GF-D8 (cell line): ENCODE data around the gene NEK11.
"Not testable (repeated sequence)": the region's sequence is repeated elsewhere in the genome, so short reads cannot be mapped to it uniquely, and the experiment has no call there.

Experiments
- DNase-seq: peaks from one replicate; lab custom pipeline; 2025; lab: John Stamatoyannopoulos, UW

The NEK11 gene

DNA sequence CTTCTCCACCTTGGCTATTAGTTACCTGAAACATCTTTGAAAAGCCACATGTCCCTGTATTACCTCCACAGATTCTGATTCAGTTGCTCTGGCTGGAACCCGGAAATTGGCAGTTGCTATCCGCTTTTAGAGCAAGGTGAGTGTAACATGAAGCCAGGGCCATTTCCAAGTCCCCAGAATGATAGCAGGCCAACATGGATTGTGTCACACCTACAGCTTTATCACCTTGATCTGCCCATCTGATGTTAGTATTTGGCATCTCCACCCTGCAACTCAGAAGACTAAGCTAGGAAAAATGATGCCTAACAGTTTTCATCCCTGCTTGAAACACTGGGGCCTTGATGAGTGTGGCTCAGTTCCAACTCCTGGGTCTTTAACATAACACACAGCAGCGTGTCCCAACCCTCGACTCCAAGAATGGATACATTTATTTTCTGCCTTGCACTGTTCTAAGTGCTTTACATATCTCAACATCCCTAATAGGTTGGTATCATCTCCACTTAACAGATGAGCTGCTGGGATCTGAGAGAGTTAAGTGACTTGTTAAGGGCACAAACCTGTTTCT, 333.6 kb downstream of the NEK11 start:
- no peak for DNase-seq

DNA sequence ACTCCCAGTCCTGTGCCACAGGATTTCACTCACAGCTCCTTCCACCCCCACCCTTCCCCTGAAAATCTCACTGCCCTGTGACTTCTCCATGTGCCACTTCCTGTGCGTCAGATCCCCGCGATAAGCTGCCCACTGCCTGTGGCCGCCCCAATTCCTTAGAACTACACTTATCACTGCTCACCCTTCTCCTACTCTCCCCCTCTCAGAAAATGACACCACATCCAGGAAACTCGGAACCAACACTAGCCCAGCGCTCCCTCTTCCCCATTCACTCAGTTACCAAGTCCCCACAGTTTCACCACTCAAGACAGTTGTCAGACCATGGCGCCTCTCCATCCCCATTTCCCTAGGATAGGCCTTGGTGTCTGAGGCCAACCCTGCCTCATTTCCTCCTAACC, 334.4 kb downstream of the NEK11 start:
- DNase-seq: peak; percentile 16

DNA sequence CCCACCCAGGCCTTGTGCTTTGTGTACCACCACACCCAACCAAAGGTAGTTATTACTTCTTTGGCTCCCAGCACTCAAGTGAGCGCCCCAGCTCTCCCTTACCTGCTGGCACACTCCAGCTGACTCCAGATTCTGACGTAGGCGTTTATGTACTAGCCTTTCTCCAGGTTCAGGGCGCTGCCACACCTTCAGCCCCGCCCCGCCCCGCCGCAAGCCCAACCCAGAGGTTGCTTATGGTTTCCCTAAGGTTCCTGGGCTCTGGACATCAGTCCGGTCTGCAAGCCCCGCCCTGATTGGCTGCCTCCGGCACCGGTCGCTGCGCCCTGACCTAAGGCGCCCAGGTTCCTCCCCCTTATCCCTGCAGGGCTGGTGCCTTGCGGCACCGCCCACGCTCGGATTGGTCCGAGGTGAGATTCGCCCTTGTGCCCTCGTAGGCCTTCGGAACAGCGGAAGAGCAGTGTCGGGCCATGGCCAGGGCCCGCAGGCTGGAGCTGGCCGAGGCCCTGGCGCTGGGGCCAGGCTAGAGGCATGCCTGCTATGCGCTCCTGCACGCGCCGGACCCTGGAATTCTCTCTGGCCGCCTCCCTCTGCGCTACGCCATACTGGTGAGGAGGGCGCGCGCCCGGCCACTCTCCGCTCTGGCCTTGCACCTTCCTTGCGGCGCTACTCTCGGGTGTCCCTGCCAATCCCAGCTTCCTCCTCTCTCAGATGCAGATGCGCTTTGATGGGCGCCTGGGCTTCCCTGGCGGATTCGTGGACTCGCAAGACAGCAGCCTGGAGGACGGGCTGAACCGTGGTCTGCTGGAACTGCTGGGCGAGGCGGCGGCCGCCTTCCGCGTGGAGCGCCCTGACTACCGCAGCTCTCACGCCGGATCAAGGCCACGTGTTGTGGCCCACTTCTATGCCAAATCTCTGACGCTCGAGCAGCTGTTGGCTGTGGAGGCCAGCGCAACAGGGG, 335.1 kb downstream of the NEK11 start:
- DNase-seq: no peak

DNA sequence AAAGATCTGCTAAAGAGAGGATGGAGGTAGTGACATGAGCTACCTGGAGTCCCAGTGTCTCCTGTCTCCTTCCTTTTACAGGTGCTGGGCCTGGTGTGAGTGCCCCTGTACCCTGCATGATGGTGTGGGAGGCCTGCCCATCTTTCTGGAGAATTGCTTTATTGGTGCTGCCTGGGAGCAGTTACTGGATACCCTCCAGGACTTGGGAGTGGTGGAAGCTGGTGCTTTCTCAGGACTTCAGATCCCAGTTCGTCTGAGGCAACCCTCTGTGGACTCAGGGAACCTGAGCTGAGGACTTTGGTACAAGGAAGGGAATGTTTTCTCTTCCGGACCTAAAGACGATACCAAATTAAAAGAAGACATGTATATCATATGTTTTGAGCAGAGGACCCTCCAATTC, 336.6 kb downstream of the NEK11 start:
- no peak for DNase-seq

DNA sequence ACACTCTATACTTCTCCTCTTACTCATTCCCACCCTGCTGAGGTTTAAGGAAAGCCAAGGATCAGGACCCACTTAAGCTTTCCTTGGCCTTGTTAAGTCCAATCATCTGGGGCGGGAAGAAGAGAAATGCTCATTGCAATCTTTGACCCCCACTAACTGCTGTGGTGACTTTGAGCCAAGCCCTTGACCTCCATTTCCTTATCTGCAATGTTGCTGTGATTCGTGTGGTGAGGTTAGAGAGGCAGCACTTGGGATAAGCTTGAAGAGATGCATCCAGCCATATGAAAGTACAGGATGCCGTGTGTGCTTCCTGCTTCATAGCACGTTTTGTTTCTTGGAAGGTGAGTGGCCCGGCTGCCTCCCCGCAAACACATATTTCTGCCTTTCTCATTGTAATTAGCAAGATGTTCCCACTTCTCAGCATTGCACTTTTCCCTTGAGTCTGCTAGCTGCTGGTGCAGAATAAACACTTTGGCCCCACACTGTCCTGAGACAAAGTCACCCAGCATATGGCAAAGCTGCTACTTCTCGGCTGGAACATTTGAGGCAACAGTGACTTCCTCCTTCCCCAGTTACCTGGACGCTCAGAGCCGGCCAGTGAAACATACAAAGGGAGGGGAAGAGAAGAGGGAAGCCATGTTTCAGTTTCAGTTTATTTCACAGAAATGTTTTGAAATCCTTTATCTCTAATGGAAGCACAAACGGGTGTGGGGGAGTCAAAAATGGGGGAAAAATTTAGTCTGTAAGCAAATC, 344.4 kb downstream of the NEK11 start:
- DNase-seq: no peak

DNA sequence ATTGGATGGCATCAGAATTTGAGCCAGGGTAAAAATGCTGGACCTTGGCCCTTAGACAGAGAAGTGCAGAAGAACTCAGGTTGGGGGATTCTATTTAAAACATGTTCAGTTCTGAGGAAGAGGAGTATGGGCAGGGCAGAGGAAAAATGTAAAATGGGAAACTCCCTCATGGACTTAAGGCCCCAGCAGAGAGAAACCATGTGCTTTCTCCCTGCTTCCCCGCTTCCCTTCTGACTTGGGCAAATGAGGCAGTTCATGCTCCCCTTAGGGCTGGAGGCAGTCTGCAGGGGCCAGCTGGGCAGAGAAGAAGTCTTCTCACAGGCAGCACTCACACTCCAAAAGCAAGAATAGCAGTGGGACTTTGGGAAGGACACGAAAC, 345.0 kb downstream of the NEK11 start:
- no peak for DNase-seq

DNA sequence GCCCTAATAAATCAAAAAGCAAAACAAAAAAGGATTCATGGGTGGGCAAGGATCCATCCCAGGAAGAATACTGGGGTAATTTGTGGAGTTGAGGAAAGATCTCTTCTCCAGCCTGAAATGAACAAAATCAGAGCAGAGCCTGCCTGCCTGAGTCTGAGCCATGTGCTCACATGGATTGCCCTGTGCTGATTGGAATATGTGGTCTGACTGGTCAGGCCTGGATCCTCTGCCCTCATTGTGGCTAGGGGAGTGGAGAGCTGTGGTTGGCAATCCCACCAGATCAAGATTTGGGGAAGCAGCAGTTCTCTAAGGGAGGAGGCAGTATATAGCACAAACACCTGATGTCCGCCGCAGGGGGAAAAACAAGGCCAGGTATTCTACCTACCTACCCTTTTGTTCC, 348.1 kb downstream of the NEK11 start:
- DNase-seq: no peak

DNA sequence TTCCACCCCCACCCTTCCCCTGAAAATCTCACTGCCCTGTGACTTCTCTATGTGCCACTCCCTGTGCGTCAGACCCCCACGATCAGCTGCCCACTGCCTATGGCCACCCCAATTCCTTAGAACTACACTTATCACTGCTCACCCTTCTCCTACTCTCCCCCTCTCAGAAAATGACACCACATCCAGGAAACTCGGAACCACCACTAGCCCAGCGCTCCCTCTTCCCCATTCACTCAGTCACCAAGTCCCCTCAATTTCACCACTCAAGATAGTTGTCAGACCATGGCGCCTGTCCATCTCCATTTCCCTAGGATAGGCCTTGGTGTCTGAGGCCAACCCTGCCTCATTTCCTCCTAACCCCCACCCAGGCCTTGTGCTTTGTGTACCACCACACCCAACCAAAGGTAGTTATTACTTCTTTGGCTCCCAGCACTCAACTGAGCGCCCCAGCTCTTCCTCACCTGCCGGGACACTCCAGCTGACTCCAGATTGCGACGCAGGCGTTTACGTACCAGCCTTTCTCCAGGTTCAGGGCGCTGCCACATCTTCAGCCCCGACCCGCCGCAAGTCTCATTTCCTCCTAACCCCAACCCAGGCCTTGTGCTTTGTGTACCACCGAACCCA, 354.3 kb downstream of the NEK11 start:
- DNase-seq: not testable (repeated sequence)

DNA sequence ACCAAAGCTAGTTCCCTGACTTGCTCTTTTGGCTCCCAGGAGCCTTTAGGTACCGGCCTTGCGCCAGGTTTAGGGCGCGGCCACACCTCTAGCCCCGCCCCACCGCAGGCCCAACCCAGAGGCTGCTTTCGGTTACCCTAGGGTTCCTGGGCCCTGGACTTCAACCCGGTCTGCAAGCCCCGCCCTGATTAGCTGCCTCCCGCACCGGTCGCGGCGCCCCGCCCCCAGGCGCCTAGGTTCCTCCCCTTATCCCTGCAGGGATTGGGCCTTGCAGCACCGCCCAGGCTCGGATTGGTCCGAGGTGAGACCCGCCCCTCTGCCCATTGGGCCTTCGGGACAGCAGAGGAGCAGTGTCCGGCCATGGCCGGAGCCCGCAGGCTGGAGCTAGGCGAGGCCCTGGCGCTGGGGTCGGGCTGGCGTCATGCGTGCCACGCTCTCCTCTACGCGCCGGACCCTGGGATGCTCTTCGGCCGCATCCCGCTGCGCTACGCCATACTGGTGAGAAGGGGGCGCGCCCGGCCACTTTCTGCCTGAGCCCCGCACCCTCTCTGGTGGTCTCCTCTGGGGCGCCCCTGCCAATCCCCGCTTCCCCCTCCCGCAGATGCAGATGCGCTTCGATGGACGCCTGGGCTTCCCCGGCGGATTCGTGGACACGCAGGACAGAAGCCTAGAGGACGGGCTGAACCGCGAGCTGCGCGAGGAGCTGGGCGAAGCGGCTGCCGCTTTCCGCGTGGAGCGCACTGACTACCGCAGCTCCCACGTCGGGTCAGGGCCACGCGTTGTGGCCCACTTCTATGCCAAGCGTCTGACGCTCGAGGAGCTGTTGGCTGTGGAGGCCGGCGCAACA, 355.0 kb downstream of the NEK11 start, which contains the start of gene NUDT16:
Gene NUDT16, plus strand, starts transcription at position 330 of the 847 bp plus-strand sequence. Its CDS starts 31 bp downstream, at position 361.
- no peak for DNase-seq

DNA sequence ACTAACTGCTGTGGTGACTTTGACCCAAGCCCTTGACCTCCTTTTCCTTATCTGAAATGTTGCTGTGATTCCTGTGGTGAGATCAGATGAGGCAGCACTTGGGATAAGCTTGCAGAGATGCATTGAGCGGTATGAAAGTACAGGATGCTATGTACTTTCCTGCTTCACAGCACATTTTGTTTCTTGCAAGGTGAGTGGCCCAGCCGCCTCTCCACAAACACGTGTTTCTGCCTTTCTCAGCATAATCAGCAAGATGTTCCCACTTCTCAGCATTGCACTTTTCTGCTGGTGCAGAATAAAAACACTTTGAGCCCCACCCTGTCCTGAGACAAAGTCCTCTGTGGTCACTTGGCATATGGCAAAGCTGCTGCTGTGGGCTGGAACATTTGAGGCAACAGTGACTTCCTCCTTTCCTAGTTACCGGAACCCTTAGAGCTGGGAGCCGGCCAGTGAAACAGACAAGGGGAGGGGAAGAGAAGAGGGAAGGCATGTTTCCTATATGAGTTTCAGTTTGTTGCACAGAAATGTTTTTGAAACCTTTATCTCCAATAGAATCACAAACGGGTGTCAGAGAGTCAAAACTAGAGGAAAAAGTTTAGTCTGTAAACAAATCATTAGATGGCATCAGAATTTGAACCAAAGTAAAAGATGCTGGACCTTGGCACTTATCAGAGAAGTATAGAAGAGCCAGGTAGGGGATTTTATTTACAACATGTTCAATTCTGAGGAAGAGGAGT, 359.9 kb downstream of the NEK11 start:
- DNase-seq: peak; percentile 83

DNA sequence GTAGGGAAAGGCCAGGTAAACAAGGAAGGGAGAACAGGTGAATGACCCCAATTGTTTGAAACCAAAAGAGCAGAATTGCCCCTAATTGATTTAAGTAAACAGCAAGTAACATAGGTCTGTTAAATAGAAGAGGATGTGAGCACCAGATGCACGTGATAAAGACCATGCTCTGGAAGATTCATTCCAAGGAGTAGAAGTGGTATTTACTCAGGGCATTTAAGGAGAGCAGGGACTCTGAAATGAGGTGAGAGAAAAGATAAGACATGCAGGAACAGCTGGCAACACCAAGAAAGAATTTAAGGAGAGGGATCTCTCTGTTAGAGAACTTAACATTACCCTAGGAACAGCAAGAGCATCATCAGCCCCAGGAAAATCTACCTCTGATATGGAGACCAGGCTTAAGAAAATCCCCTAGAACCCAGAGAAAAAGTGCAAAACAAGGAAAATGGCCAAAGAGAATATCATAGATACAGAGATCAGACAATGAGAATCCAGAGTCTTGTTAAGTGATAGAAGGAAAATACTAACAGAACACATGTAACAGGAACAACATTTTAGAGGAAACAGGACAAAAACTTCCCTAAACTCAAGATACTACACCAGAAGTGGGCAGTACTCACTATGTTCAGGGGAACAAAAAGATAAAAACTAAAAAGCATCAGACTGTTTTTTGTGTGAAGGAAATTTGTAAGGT, 361.3 kb downstream of the NEK11 start:
- no peak for DNase-seq

DNA sequence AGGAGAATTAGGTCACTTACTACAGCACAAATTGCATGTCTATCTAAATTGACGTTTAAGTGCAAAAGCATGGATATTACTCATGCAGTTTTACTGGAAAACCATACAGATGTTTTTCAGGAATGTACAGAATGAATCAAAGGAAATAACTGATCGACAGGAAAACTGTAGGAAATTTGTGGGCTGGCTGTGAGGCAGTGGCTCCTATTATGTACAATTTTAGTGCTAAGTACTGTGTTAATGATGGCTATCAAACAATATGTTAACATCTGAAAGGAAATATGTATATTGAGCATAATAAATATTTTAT, 361.8 kb downstream of the NEK11 start:
- no peak for DNase-seq

DNA sequence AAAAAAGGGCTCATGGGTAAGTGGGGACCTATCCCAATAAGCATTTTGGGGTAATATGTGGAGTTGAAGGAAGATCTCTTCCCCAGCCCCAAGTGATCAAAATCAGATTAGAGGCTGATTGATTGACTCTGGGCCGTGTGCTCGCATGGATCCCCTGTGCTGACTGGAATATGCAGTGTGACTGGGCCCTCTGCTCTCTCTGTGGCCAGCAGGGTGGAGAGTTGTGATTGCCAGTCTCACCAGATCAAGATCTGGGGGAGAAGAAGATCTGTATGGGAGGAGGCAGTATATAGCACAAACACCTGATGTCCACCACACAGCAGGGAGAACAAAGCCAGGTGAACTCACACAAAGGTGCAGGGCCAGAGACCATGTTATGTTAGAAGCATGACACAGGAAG, 363.7 kb downstream of the NEK11 start:
- DNase-seq: no peak

DNA sequence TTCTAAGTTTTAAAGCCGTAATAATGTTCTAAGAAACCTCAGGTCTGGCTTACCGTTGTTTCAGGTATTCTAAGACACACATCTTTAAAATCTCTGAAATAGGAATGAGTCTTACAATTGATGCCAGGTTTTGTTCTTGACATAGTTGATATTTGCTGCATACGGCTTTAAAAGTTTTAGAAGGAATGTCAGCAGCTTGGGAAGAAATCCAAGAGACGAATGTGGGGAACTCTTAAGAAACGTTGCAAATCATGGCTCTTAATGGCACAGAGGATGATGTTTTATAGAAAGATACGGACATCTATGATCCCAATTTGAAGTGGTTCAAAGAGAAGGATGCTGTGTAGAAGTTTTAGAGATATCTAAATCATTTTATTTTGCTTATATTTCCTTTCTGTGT, 366.4 kb downstream of the NEK11 start:
- no peak for DNase-seq

DNA sequence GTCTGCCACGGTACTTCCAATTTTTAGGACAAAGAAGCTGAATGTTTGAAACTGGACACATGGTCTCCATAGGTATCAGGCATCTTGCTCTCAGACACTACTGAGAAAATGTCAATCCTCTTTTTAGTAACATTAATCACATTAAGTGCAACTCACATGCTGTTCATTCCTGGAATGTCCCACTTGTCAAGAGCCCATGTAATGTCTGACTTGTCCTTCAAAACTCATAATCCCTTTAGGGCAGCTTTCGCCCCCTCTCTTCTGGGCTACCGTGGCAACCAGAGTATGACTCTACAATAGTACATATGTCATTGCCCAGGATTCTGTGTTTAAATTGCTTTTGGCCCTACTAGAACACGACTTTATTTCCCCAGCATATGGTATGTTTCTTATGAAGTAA, 367.2 kb downstream of the NEK11 start:
- no peak for DNase-seq

DNA sequence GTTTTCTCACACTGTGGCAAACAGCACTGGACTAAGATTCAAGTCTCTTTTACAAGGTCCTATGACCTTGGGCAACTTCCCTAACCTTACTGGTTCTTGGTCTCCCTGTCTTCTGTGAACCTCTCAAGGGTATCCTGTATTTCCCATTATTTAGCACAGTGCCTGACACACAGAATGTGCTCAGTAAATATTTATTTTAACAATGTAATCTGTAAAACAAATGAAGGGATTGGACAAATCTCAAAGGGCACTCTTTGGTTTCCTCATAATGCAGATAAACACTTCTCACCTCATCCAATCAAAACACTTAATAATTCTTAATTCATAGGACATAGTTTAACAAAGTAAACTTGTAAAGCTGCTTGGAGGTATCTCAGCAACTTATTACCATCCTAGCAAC, 367.7 kb downstream of the NEK11 start:
- DNase-seq: no peak

DNA sequence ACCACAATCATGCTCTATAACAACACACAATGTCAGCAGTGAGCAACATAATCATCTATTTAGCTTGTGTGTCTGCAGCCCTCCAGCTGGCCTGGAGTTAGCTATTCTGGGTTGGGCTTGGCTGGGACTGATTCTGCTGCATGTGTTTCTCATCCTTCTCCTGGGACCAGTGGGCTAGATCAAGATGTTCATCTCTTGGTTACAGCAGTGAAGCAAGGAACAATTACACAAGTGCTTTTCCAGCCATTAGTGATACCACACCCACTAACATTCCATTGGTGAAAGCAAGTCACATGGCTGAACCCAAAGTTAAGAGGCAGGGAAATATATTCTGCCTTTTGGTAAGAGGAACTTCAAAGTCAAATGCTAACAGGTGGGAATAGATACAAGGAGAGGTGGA, 369.5 kb downstream of the NEK11 start:
- DNase-seq: no peak

DNA sequence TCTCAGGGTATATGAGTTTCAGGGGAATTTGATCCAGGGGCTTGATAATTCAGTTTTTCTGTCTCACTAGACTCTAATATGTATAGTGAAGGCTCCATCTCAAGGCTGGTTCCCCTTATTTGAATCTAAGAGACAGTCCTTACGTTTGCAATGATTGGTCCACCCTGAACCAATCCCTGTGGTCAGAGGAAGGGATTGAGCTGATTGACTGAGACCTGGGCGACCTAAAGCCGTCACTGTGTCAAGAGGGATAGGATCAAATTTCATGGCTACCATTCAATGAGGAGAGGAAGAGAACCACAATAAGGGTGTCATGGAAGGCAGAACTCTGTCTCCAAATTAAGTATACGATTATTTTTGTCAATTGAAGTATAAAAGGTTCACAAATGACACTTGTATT, 371.2 kb downstream of the NEK11 start:
- no peak for DNase-seq
